Esophagus muscularis mucosa (tissue), 4 donors: ENCODE results near the gene FBXO31. TPM values are rescaled to one million over a fixed set of nuclear protein-coding genes. Genes with fewer than 3 reads are reported as not detected.

Experiments used
- DNase-seq: peaks from one replicate; pipeline ENCODE4 v3.0.0-alpha.2; 2017; ENCODE audit errors: extremely low spot score
- H3K27ac ChIP-seq, 4 donors: fragments of 200-600 bp; sonication (generic); replicated peaks in 1 of 4; 1 replicate in 3 of 4; 2 replicates in 1 of 4; pipeline ENCODE4 v1.5.1; 2016 to 2019; ENCODE audit warnings: mild to moderate bottlenecking in 1 of 4
- H3K27me3 ChIP-seq, 4 donors: fragments of 200-600 bp; sonication (generic); one replicate each; pipeline versions ENCODE4 v1.5.1 to v1.6.0; 2016 to 2019
- H3K36me3 ChIP-seq, 4 donors: fragments of 200-600 bp; sonication (generic); one replicate each; pipeline ENCODE4 v1.5.1; 2016 to 2019
- H3K4me1 ChIP-seq, 4 donors: fragments of 200-600 bp; sonication (generic); one replicate each; pipeline ENCODE4 v1.5.1; 2016 to 2019
- H3K4me3 ChIP-seq, 4 donors: fragments of 200-600 bp; sonication (generic); 1 replicate in 2 of 4; 2 replicates in 2 of 4; pipeline ENCODE4 v1.5.1; 2016 to 2019; ENCODE audit warnings: mild to moderate bottlenecking in 4 of 4, moderate library complexity in 1 of 4
- H3K9me3 ChIP-seq, 4 donors: fragments of 200-600 bp; sonication (generic); 1 replicate in 3 of 4; 2 replicates in 1 of 4; pipeline ENCODE4 v1.5.1; 2016 to 2019
- CTCF ChIP-seq, 3 experiments: fragments of 200-600 bp in 2 of 3; fragments of 450-650 bp in 1 of 3; sonication (generic) in 2 of 3; IDR thresholded peaks; one replicate each; pipeline ENCODE4 v1.5.1; 2017 to 2019; ENCODE audit warnings: antibody characterized with exemption in 3 of 3, mild to moderate bottlenecking in 2 of 3, moderate library complexity in 1 of 3
- EP300 ChIP-seq: sonication (generic); formaldehyde crosslinking; IDR thresholded peaks from one replicate; pipeline ENCODE4 v1.6.1; 2017; ENCODE audit warnings: antibody characterized with exemption
- POLR2A ChIP-seq: fragments of 450-650 bp; IDR thresholded peaks from one replicate; pipeline ENCODE4 v1.6.1; 2017; ENCODE audit warnings: antibody characterized with exemption, moderate library complexity, mild to moderate bottlenecking, low read depth
- POLR2AphosphoS5 ChIP-seq, 2 donors: sonication (generic); formaldehyde crosslinking; IDR thresholded peaks; one replicate each; pipeline ENCODE4 v1.6.1; 2017; ENCODE audit warnings: antibody characterized with exemption in 2 of 2
- WGBS: methylation state at CpG from one replicate; pipeline ENCODE4 v1.1.5; 2018; 5-methylcytosine and 5-hydroxymethylcytosine counted together
- intact Hi-C: fragments of 100-400 bp; cut with DNase I; formaldehyde crosslinking; loops from one replicate; pipeline ENCODE4 v1.15.1; 2023
- total RNA-seq, 4 donors: library from RNA; depleted of rRNA; stranded (reverse); fragments of >200 nt; gene quantifications; one replicate each; pipeline versions ENCODE4 v1.1.0 to v1.2.1, GENCODE V29; 2016

Gene FBXO31
- total RNA-seq, 4 donors from 2014 or later, result 68.8 to 173 (median 102) TPM

- H3K9me3 ChIP-seq, result no peaks in the 10 kb centered on the region
- H3K27ac ChIP-seq, result peak overlapping the region in 1 of 4 donors; percentile 45
- no peak for TF ChIP-seq CTCF (IDR thresholded peaks at IDR 0.05)
- intact Hi-C loops, result no loop called here
- peaks cover 15 to 40% (median 26%) of the 10 kb centered on the region in 4 donors for H3K4me1 ChIP-seq
- DNase-seq, result no peak
- H3K4me3 ChIP-seq, result no peak overlapping the region
- H3K27me3 ChIP-seq, result no peaks in the 10 kb centered on the region
- peaks cover 53 to 95% (median 88%) of the 10 kb centered on the region in 4 donors for H3K36me3 ChIP-seq
- WGBS, result 88% methylated on average over 29 of the region's 31 CpGs
Observed at GRCh38 chr16:87331241-87331801, 52.3 kb downstream of the FBXO31 start.

GRCh38 chr16:87330646-87331045 is 52.9 kb downstream of the FBXO31 start:
- Histone ChIP-seq H3K27me3 (no peaks in the 10 kb centered on the region), H3K4me3 (no peak overlapping the region), H3K4me1 (peaks cover 18 to 46% (median 30%) of the 10 kb centered on the region in 4 donors), H3K36me3 (peaks cover 46 to 91% (median 84%) of the 10 kb centered on the region in 4 donors), H3K9me3 (no peaks in the 10 kb centered on the region), H3K27ac (peak overlapping the region in 1 of 4 donors; percentile 44)
- intact Hi-C loops, result no loop called here
- DNase-seq, result no peak
- no peak for TF ChIP-seq CTCF (IDR thresholded peaks at IDR 0.05)
- TF ChIP-seq POLR2A, result no peak
- TF ChIP-seq POLR2AphosphoS5 (IDR thresholded peaks at IDR 0.05), result no peak
- WGBS, result 88% methylated on average over 11 of the region's 15 CpGs

- peak overlapping the region in 2 of 4 donors; percentile 25 to 44 for H3K27ac ChIP-seq
- TF ChIP-seq POLR2AphosphoS5 (IDR thresholded peaks at IDR 0.05) (no peak), EP300 (no peak), POLR2A (no peak), CTCF (IDR thresholded peaks at IDR 0.05) (no peak)
- intact Hi-C loops, result no loop called here
- H3K4me3 ChIP-seq, result no peak overlapping the region
- no peak for DNase-seq
- peaks cover 42 to 87% (median 82%) of the 10 kb centered on the region in 4 donors for H3K36me3 ChIP-seq
- H3K4me1 ChIP-seq, result peaks cover 21 to 50% (median 35%) of the 10 kb centered on the region in 4 donors
- WGBS, result 95% methylated on average over 11 of the region's 11 CpGs
- H3K27me3 ChIP-seq, result no peaks in the 10 kb centered on the region
- no peaks in the 10 kb centered on the region for H3K9me3 ChIP-seq
Observed at GRCh38 chr16:87330257-87330624, 53.3 kb downstream of the FBXO31 start.

GRCh38 chr16:87329436-87330256 is 53.9 kb downstream of the FBXO31 start:
- Histone ChIP-seq H3K4me1 (peaks cover 26 to 56% (median 40%) of the 10 kb centered on the region in 4 donors), H3K36me3 (peaks cover 36 to 81% (median 76%) of the 10 kb centered on the region in 4 donors), H3K27me3 (no peaks in the 10 kb centered on the region), H3K27ac (peak overlapping the region in 3 of 4 donors; percentile 1 to 44 (median 25)), H3K9me3 (no peaks in the 10 kb centered on the region), H3K4me3 (no peak overlapping the region)
- intact Hi-C loops, result no loop called here
- TF ChIP-seq POLR2A, result no peak
- no peak for TF ChIP-seq EP300
- WGBS, result 90% methylated on average over 15 of the region's 20 CpGs
- DNase-seq, result no peak

GRCh38 chr16:87328846-87329245 is 54.7 kb downstream of the FBXO31 start:
- intact Hi-C loops, result no loop called here
- peak overlapping the region in 2 of 4 donors; percentile 44 to 54 for H3K27ac ChIP-seq
- peaks cover 31 to 61% (median 47%) of the 10 kb centered on the region in 4 donors for H3K4me1 ChIP-seq
- no peak for DNase-seq
- TF ChIP-seq CTCF (IDR thresholded peaks at IDR 0.05), result no peak
- peak; percentile 61 to 69 for TF ChIP-seq POLR2AphosphoS5 (IDR thresholded peaks at IDR 0.05)
- H3K9me3 ChIP-seq, result no peaks in the 10 kb centered on the region
- no peaks in the 10 kb centered on the region for H3K27me3 ChIP-seq
- H3K4me3 ChIP-seq, result no peak overlapping the region
- H3K36me3 ChIP-seq, result peaks cover 28 to 75% (median 69%) of the 10 kb centered on the region in 4 donors
- WGBS, result 90% methylated on average over 11 of the region's 12 CpGs
